Measurements from ENCODE around the gene STK11.

The STK11 gene

DNA sequence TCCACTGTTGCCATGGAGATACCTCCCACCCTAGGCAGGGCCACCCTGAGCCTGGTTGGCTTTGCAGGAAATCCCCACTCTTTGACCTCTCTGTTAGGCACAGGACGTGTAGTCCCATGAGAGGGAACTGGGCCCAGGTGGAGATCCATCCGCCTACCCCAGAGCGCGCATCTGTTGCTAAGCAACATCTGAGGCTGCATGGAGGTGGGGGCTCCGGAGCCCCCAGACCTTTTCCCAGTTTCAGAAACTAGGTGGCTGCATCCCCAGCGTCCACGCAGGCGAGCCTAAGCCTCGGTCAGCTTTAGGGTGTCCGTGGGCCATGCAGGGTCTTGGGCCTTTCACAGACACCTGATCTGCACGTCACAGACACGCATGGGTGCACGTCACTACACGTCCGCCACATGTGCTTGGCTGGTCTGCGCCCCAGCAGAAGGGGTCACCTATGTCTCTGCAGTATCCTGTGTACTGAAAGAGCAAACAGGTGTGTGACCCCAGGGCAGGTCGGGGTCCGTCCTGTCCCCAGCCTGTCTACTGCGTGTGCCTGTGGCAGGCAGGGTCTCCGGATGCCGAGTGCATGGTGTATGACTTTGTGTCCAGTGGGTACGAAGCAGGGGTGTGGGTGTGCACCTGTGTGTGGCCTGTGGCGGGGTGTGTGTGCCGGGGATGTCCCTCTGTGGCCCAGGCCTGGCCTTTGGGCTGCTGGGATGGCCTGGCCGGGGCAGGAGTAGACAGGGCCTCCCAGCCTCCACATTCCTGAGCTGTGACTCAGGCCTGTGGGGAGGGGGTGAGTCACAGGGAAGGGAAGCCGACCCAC, 59.4 kb downstream of the STK11 start:
- no peak for DNase-seq (ENCODE audit: extremely low read depth, low read depth)
- TF ChIP-seq, protein P1, sequence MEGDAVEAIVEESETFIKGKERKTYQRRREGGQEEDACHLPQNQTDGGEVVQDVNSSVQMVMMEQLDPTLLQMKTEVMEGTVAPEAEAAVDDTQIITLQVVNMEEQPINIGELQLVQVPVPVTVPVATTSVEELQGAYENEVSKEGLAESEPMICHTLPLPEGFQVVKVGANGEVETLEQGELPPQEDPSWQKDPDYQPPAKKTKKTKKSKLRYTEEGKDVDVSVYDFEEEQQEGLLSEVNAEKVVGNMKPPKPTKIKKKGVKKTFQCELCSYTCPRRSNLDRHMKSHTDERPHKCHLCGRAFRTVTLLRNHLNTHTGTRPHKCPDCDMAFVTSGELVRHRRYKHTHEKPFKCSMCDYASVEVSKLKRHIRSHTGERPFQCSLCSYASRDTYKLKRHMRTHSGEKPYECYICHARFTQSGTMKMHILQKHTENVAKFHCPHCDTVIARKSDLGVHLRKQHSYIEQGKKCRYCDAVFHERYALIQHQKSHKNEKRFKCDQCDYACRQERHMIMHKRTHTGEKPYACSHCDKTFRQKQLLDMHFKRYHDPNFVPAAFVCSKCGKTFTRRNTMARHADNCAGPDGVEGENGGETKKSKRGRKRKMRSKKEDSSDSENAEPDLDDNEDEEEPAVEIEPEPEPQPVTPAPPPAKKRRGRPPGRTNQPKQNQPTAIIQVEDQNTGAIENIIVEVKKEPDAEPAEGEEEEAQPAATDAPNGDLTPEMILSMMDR (IDR thresholded peaks at IDR 0.05; ENCODE audit: low read depth, low read length): no peak

DNA sequence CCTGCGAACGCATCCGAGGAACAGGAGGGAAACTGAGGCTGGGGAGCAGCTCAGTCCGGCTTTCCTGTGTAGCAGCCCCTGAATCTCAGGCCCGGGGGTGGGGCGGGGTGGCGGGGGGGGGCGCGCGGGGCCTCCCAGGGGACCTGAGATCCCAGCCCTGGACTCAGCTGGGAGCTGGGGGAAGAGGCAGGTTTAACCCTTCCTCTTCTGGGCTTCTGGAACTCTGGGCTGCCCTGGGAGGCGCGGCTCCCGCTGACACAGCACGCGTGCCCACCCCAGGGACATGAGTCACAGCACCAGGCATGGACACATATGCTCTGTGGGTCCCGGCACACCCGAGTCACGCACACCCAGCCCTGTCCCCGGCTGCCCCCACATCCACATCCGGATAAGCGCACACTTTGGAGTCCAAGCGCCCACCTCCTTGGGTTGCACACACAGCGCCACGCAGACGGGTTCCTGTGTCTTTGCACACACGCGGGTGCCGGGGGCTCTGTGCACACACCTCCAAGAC, 60.1 kb downstream of the STK11 start:
- TF ChIP-seq, protein P1 (IDR thresholded peaks at IDR 0.05; ENCODE audit: low read depth, low read length): no peak
- no peak for DNase-seq (ENCODE audit: extremely low read depth, low read depth)

DNA sequence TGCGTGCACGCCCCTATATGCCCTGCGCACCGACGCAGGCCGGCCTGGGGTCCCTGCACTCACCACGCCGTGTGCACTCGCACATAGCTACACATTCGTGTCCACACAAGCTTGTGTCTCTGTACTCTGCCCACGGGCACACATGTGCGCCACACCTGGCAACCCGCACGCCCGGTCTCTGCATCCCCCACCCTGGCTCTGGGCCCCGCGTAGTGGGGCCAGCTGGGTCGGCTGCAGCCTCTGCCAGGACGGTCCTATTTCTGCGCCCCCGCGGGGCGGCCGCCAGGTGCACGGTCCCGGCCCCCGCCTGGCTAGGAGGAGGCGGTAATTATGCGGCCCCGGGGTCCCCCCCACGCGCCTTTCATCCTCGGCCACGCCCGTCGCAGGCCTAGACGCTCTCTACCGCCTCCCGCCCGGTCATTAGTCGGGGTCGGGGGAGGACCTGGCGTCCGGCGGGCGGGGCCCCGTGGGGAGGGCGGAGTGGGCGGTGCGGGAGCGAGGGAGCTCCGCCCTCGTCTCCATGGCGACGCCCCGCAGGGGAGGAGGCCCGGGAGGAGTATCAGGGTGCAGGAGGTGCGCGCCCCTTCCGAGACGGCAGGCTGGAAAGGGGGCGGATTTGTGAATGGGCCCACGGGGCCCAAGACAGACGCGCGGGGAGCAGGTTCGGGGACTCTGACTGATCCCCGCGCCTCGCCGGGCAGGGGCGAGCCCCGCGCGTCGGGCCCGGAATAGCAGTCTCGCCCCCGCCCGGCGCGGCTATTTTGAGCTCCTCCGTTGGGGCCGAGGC, 60.7 kb downstream of the STK11 start:
- DNase-seq (ENCODE audit: extremely low read depth, low read depth): peak; percentile 57
- TF ChIP-seq, protein P1 (IDR thresholded peaks at IDR 0.05; ENCODE audit: low read depth, low read length): no peak

DNA sequence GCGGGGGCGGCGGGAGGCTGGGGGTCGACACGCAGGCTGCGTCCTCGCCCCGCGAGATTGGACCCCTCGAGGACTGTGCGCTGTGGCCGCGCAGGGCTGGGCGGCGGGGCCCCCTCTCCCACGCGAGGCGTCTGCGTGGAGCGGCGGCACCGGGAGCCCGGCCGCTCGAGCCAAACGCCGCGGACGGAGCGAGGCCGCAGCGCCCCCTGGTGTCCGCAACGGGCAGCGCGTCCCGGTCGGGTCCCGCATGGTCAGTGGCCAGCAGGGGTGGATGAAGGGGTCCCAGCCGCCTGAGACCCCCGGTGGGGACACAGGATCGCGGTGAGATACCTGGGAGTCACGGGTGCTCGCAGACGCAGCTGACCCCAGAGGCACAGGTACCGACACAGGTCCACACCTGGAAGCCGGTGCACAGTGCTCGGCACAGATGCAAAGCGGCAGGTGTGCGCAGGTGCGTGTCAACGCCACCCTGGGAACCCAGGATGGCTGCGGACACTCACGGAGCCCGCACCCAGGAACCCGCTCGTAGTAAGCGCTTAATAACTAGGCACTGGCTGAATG, 61.4 kb downstream of the STK11 start:
- DNase-seq (ENCODE audit: extremely low read depth, low read depth): no peak
- TF ChIP-seq, protein P1 (IDR thresholded peaks at IDR 0.05; ENCODE audit: low read depth, low read length): peak; percentile 64

DNA sequence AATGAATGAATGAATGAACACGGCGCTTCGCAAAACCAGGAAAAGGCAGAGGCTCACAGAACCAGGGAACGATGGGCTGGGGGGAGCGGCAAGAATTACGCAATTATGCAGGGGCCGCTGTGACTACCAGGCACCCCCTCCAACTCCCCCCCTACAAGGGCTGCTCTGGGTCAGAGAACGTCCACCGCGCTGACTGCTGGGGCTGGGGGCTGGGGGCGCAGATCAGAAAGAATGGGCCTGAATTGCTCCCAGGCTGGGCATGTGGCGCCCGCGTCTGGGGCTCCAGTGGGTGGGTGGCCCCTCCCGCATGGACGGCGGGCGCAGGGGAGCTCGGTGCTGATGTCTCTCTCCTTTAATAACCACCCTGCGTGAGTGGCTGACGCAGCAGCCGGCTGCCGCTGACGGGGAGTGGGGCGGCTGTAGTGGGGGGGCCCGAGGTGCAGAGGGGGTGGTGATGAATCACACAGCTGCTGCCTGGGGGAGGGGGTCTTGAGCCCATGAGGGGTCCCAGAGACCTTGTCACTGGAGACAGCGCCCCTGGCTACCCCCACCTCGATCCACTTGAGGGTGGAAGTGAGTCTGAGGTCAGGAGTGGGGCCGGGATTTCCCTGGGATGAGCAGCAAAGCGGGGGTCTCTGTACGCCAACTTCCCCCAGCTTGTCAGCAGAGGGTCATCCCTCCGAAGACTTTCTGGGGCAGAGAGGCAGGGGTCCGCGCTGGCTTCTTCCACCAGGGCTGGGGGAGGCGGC, 62.1 kb downstream of the STK11 start:
- no peak for DNase-seq (ENCODE audit: extremely low read depth, low read depth)
- TF ChIP-seq, protein P1 (IDR thresholded peaks at IDR 0.05; ENCODE audit: low read depth, low read length): no peak

DNA sequence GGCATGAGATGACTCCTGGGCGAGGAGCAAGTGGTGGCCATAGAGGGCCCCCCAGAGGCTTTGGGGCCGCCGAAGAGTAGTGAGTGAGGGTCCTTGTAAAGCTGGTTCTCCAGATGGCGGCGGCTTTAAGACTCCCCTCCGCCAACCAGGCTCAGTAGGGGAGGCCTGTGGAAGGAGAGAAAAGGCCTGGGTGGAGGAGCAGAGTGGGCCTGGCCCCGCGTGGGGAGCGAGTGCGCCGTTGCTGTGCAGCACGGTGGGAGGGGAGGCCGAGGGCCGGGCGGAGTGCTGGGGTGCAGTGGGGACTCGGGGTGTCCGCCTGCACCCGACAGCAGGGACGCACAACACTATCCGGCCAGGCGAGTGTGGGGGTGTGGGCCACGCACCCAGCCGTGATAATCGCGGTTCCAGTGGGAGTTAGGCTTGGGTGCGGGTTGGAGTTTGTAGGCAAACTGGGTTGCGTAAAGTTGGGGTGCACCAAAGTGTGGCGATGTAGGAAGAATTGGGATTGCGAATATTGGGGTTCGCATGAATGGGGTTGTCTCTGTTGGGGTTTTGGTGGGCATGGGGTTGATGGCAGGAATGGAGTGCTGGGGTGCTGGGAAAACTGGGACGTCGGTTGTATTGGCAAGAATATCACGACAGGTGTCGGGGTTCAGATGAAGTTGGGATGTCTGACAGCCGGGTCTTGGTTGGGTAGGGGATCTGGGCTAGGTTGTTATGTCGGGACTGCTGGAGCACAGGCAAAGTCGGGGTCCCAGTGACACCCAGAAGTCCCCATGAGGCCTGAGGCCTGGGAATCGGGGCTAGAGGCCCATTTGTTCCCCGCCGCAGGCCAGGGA, 62.9 kb downstream of the STK11 start:
- TF ChIP-seq, protein P1 (IDR thresholded peaks at IDR 0.05; ENCODE audit: low read depth, low read length): no peak
- no peak for DNase-seq (ENCODE audit: extremely low read depth, low read depth)

Data from AG09319 (cell line).